PC-3 (cell line): ENCODE results near the gene ATXN10.

Experiments used
- CTCF ChIP-seq: fragments of 300-600 bp; sonication (generic); conservative IDR thresholded peaks from 2 replicates; pipeline ENCODE4 v1.5.1; 2017; ENCODE audit warnings: antibody characterized with exemption, low read depth, mild to moderate bottlenecking, low read length
- EZH2 ChIP-seq: fragments of 300-600 bp; sonication (generic); IDR thresholded peaks from one replicate; pipeline ENCODE4 v1.6.1; 2017; ENCODE audit warnings: antibody characterized with exemption, mild to moderate bottlenecking, low read length; ENCODE audit not compliant: unreplicated experiment
- EZH2phosphoT487 ChIP-seq: fragments of 300-600 bp; sonication (generic); IDR thresholded peaks from 2 replicates; pipeline ENCODE4 v1.6.1; 2018; ENCODE audit warnings: mild to moderate bottlenecking, antibody characterized with exemption, low read length, borderline replicate concordance

GRCh38 chr22:45640291-45640940 lies 31.2 kb upstream of the ATXN10 start:
- no peak for TF ChIP-seq CTCF
- TF ChIP-seq EZH2 = no peak
- TF ChIP-seq EZH2phosphoT487 = no peak
